Neural cell (in vitro differentiated cells): ENCODE measurements around the gene BCL2L2. TPM values are rescaled to one million over a fixed set of nuclear protein-coding genes. Genes with fewer than 3 reads are reported as not detected.

ENCODE experiments used
- H2AFZ ChIP-seq: fragments of 200-600, 300-800 bp; sonication (generic), shearing (Covaris generic); 2 replicates; pipeline ENCODE4 v1.6.0; 2014; ENCODE audit warnings: low read depth, mild to moderate bottlenecking, antibody characterized with exemption, low read length, moderate library complexity
- H3F3A ChIP-seq: fragments of 200-600 bp; shearing (Covaris generic); 2 replicates; pipeline ENCODE4 v1.6.1; 2016; ENCODE audit warnings: mild to moderate bottlenecking, moderate library complexity, mixed read lengths, antibody characterized with exemption, low read length; ENCODE audit not compliant: insufficient read depth, poor library complexity, severe bottlenecking
- H3K27ac ChIP-seq: fragments of 200-600, 300-800 bp; sonication (generic), shearing (Covaris generic); 2 replicates; pipeline ENCODE4 v1.5.1; 2014; ENCODE audit warnings: mild to moderate bottlenecking, low read length, moderate library complexity
- H3K27me3 ChIP-seq: fragments of 300-800, 200-600 bp; sonication (generic), shearing (Covaris generic); 2 replicates; pipeline ENCODE4 v1.6.0; 2014; ENCODE audit warnings: mild to moderate bottlenecking, low read depth, low read length, moderate library complexity; ENCODE audit not compliant: insufficient read depth
- H3K36me3 ChIP-seq: fragments of 300-800, 200-600 bp; sonication (generic), shearing (Covaris generic); 2 replicates; pipeline ENCODE4 v1.5.1; 2014; ENCODE audit warnings: mild to moderate bottlenecking, antibody characterized with exemption, low read length, moderate library complexity; ENCODE audit not compliant: insufficient read depth
- H3K4me2 ChIP-seq: fragments of 300-800, 200-600 bp; sonication (generic), shearing (Covaris generic); 2 replicates; pipeline ENCODE4 v1.6.0; 2014; ENCODE audit warnings: mild to moderate bottlenecking, low read length
- H3K4me3 ChIP-seq: fragments of 300-800, 200-600 bp; sonication (generic), shearing (Covaris generic); 2 replicates; pipeline ENCODE4 v1.5.1; 2014; ENCODE audit warnings: mild to moderate bottlenecking, low read length, moderate library complexity
- H3K79me2 ChIP-seq: fragments of 200-600 bp; shearing (Covaris generic); replicated peaks from 2 replicates; pipeline ENCODE4 v1.6.0; 2014; ENCODE audit warnings: mild to moderate bottlenecking, low read length, moderate library complexity; ENCODE audit not compliant: insufficient read depth
- H3K9ac ChIP-seq: fragments of 300-800, 200-600 bp; sonication (generic), shearing (Covaris generic); 2 replicates; pipeline ENCODE4 v1.6.1; 2016; ENCODE audit warnings: mild to moderate bottlenecking, low read length, mixed read lengths
- H3K9me2 ChIP-seq: fragments of 200-600 bp; shearing (Covaris generic); 2 replicates; pipeline ENCODE4 v1.6.1; 2016; ENCODE audit warnings: mild to moderate bottlenecking, low read length, mixed read lengths; ENCODE audit not compliant: insufficient read depth
- H3K9me3 ChIP-seq: fragments of 200-600, 300-800 bp; sonication (generic), shearing (Covaris generic); 2 replicates; pipeline ENCODE4 v1.6.1; 2016; ENCODE audit warnings: mild to moderate bottlenecking, mixed run types, low read length, moderate library complexity, mixed read lengths
- H4K20me1 ChIP-seq: fragments of 200-600 bp; shearing (Covaris generic); 2 replicates; pipeline ENCODE4 v1.6.1; 2016; ENCODE audit warnings: mild to moderate bottlenecking, mixed run types; ENCODE audit not compliant: insufficient read depth
- EP300 ChIP-seq: fragments of 450-650 bp; conservative IDR thresholded peaks from 2 replicates; pipeline ENCODE4 v1.6.1; 2014; ENCODE audit warnings: antibody characterized with exemption, mild to moderate bottlenecking, moderate library complexity; ENCODE audit not compliant: poor library complexity, severe bottlenecking
- EZH2 ChIP-seq: fragments of 200-600, 300-800 bp; shearing (Covaris generic), sonication (generic); IDR thresholded peaks from 2 replicates; pipeline ENCODE4 v1.6.1; 2014; ENCODE audit warnings: antibody characterized with exemption, low read length, borderline replicate concordance, mild to moderate bottlenecking; ENCODE audit not compliant: insufficient read depth, poor library complexity, severe bottlenecking
- MXI1 ChIP-seq: fragments of 450-650 bp; conservative IDR thresholded peaks from 2 replicates; pipeline ENCODE4 v1.6.1; 2014; ENCODE audit warnings: antibody characterized with exemption, mild to moderate bottlenecking; ENCODE audit not compliant: poor library complexity, severe bottlenecking
- POLR2AphosphoS5 ChIP-seq: IDR thresholded peaks from 2 replicates; pipeline ENCODE4 v1.6.1; 2012
- RAD21 ChIP-seq: fragments of 450-650 bp; conservative IDR thresholded peaks from 2 replicates; pipeline ENCODE4 v1.6.1; 2014; ENCODE audit warnings: antibody characterized with exemption, mild to moderate bottlenecking, moderate library complexity
- SMC3 ChIP-seq: fragments of 450-650 bp; conservative IDR thresholded peaks from 2 replicates; pipeline ENCODE4 v1.6.1; 2014; ENCODE audit warnings: antibody characterized with exemption, mild to moderate bottlenecking, moderate library complexity; ENCODE audit not compliant: poor library complexity
- TAF1 ChIP-seq: IDR thresholded peaks from 2 replicates; pipeline ENCODE4 v1.6.1; 2012; ENCODE audit warnings: low read depth
- polyA plus RNA-seq: library from polyadenylated mRNA; depleted of rRNA; stranded (reverse); fragments of >200 nt; gene quantifications from 2 replicates; pipeline ENCODE4 v1.2.3, GENCODE V29; 2014
- TF ChIP-seq, protein P1 (sequence below): fragments of 450-650 bp; IDR thresholded peaks from 2 replicates; pipeline ENCODE4 v1.5.1; 2014; ENCODE audit warnings: antibody characterized with exemption, mild to moderate bottlenecking, moderate library complexity; ENCODE audit not compliant: poor library complexity, severe bottlenecking
- TF ChIP-seq, protein P2 (sequence below): IDR thresholded peaks from 2 replicates; pipeline ENCODE4 v1.6.1; 2012; ENCODE audit warnings: borderline replicate concordance

The BCL2L2 gene
- polyA plus RNA-seq, 1 donor from 2014 or later = 35.8 TPM

DNA sequence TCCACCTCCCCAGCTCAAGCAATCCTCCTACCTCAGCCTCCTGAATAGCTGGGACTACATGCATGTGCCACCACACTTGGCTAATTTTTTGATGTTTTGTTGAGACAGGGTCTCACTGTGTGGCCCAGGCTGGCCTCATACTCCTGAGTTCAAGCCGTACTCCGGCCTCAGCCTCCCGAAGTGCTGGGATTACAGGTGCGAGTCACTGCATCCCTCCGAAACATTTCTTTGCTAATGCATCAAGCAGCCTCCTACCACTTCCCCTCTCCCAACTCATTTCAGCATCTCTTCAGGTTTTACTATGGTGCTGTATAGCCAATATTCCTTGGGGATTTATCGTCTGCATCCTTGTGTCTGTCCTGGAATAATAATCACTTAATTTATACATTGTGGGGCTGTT is 48.4 kb downstream of the BCL2L2 start:
- H4K20me1 ChIP-seq = no peaks in the 10 kb centered on the region

DNA sequence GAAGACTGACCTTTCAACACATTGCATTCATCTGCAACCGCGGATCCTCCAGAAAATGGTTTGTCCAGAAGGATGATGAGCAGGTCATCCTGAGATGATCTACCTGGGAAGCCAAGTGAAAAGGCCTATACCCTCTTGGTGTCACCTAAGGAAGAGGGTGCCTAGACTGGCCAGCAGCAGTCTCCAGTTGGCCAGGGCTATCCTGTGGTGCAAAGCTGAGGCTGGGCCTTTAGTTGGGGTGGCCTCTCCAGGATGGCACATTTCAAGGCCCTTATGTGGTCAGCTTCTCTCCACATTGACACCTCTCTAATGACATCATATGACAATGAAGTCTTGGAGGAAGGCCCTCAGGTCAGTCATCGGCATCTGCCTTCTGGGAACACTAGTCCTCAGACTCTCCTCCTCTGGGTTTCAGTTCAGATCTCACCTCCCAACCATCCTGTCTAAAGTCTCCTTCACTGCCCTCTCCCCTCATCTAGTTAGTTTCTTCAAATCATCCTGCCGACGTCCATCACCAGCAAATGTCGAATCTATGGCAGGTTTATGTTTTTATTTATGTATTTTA is 49.3 kb downstream of the BCL2L2 start:
- Histone ChIP-seq H3F3A (no peaks in the 10 kb centered on the region), H3K4me2 (no peak overlapping the region), H3K9ac (no peak overlapping the region), H3K9me3 (no peaks in the 10 kb centered on the region), H3K9me2 (no peaks in the 10 kb centered on the region), H3K27me3 (no peaks in the 10 kb centered on the region), H3K4me3 (no peak overlapping the region), H3K79me2 (no peaks in the 10 kb centered on the region), H2AFZ (no peak overlapping the region), H3K36me3 (no peaks in the 10 kb centered on the region), H3K27ac (no peak overlapping the region), H4K20me1 (no peaks in the 10 kb centered on the region)
- TF ChIP-seq, protein P1, sequence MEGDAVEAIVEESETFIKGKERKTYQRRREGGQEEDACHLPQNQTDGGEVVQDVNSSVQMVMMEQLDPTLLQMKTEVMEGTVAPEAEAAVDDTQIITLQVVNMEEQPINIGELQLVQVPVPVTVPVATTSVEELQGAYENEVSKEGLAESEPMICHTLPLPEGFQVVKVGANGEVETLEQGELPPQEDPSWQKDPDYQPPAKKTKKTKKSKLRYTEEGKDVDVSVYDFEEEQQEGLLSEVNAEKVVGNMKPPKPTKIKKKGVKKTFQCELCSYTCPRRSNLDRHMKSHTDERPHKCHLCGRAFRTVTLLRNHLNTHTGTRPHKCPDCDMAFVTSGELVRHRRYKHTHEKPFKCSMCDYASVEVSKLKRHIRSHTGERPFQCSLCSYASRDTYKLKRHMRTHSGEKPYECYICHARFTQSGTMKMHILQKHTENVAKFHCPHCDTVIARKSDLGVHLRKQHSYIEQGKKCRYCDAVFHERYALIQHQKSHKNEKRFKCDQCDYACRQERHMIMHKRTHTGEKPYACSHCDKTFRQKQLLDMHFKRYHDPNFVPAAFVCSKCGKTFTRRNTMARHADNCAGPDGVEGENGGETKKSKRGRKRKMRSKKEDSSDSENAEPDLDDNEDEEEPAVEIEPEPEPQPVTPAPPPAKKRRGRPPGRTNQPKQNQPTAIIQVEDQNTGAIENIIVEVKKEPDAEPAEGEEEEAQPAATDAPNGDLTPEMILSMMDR = no peak
- TF ChIP-seq POLR2AphosphoS5 (no peak), EZH2 (no peak)

More for the DNA sequence above, 48.4 kb downstream of the BCL2L2 start:
- no peak overlapping the region for H3K9ac ChIP-seq
- no peaks in the 10 kb centered on the region for H3K36me3 ChIP-seq
- H3K4me2 ChIP-seq = no peak overlapping the region
- no peaks in the 10 kb centered on the region for H3F3A ChIP-seq
- no peak for TF ChIP-seq MXI1
- H3K9me2 ChIP-seq = no peaks in the 10 kb centered on the region
- no peak overlapping the region for H3K4me3 ChIP-seq
- H3K27ac ChIP-seq = no peak overlapping the region
- no peaks in the 10 kb centered on the region for H3K27me3 ChIP-seq
- no peaks in the 10 kb centered on the region for H3K9me3 ChIP-seq
- no peak overlapping the region for H2AFZ ChIP-seq
- no peaks in the 10 kb centered on the region for H3K79me2 ChIP-seq

DNA sequence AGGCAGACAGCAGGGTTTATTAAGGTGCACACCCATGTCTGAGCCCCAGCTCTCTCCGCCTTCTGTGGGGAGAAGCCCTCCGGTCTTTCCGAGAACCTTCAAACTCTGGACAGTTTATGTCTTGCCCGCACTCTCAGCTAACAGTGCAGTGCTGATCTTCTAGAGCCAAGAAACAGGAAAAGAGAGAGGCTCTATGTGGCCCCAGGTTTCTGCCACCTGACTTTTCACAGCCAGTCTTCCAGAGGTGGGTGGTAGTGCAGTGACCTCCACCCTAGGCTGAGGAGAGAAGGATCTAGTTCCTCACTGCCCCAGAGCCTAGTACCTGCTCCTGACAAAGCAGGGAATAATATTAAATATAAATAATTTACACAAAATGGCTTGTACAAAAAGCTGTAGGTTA is 50.0 kb downstream of the BCL2L2 start:
- H3K36me3 ChIP-seq = no peaks in the 10 kb centered on the region
- H3K9ac ChIP-seq = no peak overlapping the region
- H3K9me3 ChIP-seq = no peaks in the 10 kb centered on the region
- H4K20me1 ChIP-seq = no peaks in the 10 kb centered on the region
- H3K9me2 ChIP-seq = no peaks in the 10 kb centered on the region
- H3K27me3 ChIP-seq = no peaks in the 10 kb centered on the region
- no peak overlapping the region for H3K27ac ChIP-seq
- TF ChIP-seq TAF1 = no peak
- TF ChIP-seq MXI1 = no peak
- TF ChIP-seq EZH2 = no peak
- no peak for TF ChIP-seq POLR2AphosphoS5
- TF ChIP-seq, protein P1 = no peak
- TF ChIP-seq EP300 = no peak
- no peak for TF ChIP-seq RAD21
- no peak for TF ChIP-seq SMC3
- TF ChIP-seq, protein P2, sequence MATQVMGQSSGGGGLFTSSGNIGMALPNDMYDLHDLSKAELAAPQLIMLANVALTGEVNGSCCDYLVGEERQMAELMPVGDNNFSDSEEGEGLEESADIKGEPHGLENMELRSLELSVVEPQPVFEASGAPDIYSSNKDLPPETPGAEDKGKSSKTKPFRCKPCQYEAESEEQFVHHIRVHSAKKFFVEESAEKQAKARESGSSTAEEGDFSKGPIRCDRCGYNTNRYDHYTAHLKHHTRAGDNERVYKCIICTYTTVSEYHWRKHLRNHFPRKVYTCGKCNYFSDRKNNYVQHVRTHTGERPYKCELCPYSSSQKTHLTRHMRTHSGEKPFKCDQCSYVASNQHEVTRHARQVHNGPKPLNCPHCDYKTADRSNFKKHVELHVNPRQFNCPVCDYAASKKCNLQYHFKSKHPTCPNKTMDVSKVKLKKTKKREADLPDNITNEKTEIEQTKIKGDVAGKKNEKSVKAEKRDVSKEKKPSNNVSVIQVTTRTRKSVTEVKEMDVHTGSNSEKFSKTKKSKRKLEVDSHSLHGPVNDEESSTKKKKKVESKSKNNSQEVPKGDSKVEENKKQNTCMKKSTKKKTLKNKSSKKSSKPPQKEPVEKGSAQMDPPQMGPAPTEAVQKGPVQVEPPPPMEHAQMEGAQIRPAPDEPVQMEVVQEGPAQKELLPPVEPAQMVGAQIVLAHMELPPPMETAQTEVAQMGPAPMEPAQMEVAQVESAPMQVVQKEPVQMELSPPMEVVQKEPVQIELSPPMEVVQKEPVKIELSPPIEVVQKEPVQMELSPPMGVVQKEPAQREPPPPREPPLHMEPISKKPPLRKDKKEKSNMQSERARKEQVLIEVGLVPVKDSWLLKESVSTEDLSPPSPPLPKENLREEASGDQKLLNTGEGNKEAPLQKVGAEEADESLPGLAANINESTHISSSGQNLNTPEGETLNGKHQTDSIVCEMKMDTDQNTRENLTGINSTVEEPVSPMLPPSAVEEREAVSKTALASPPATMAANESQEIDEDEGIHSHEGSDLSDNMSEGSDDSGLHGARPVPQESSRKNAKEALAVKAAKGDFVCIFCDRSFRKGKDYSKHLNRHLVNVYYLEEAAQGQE = no peak
- H3K4me3 ChIP-seq = no peak overlapping the region
- H3K4me2 ChIP-seq = no peak overlapping the region
- H2AFZ ChIP-seq = no peak overlapping the region
- H3K79me2 ChIP-seq = peaks cover 3% of the 10 kb centered on the region
- H3F3A ChIP-seq = no peaks in the 10 kb centered on the region
